Measurements from ENCODE around the gene PMPCA.

Gene PMPCA

DNA sequence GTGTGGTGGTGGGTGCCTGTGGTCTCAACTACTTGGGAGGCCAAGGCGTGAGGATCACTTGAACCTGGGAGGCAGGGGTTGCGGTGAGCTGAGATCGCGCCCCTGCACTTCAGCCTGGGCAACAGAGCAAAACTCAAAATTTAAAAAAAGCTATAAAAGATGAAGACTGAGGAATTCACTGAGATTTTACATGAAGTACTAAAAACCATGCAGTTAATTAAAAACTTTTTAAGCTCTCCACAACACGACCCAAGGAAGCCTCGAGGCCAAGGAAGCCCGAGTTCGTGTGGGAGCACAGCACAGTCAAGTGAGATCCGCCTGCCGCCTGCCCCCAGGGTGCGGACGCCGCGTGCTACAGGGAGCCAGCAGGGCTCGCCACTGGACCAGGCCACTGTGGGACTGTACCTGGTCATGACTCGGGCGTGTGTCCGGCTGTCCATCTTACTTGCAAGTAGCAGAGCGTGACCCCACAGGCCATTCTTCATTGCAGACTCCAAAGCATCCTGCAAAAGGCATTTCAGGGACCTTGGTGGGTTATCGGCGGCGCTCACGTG, 50.4 kb downstream of the PMPCA start:
- DNase-seq, result no peak

GRCh38 chr9:136462664-136463063, 52.2 kb downstream of the PMPCA start:
- no peak for DNase-seq

- DNase-seq, result no peak
These were observed 53.1 kb downstream of the PMPCA start for GRCh38 chr9:136463578-136463977.

- DNase-seq, result no peak
These were observed 53.8 kb downstream of the PMPCA start for GRCh38 chr9:136464241-136464640.

DNA sequence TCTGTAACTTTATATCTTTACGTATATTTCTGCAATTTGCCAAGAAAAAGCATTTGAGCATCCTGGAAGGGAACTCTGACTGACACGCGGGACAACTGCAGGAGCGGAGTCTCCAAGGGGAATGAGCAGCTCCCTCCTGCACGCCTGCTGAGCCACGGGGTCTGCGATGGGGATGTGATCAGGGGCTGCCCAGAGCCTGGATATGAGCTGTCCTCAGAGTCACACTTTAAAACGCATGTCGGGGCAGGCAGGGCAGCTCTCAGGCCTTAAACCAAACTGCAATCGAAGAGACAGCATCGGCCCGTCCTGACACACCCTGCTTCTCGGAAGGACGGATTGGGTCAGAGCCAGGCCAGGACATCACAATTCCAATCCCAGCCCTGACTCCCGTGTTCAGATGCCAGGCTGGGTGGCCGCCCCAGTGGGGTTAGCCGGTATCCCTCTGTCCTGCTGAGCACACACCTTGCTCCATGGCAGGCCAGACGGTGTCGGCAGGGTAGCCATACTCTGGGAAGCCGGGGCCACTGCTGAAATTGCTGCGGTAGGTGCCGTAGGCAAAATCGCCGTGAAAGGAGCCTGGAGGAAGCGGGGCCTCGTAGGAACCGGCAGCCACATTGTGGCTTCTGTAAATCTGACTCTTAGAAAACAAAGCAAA, 55.2 kb downstream of the PMPCA start:
- no peak for DNase-seq

- no peak for DNase-seq
These were observed 55.7 kb downstream of the PMPCA start for GRCh38 chr9:136466155-136466541.

- DNase-seq, result no peak
These were observed 57.3 kb downstream of the PMPCA start for GRCh38 chr9:136467766-136468165.

GRCh38 chr9:136470356-136470755, 59.9 kb downstream of the PMPCA start:
- DNase-seq, result no peak

- no peak for DNase-seq
These were observed 60.5 kb downstream of the PMPCA start for GRCh38 chr9:136470792-136471469.

DNA sequence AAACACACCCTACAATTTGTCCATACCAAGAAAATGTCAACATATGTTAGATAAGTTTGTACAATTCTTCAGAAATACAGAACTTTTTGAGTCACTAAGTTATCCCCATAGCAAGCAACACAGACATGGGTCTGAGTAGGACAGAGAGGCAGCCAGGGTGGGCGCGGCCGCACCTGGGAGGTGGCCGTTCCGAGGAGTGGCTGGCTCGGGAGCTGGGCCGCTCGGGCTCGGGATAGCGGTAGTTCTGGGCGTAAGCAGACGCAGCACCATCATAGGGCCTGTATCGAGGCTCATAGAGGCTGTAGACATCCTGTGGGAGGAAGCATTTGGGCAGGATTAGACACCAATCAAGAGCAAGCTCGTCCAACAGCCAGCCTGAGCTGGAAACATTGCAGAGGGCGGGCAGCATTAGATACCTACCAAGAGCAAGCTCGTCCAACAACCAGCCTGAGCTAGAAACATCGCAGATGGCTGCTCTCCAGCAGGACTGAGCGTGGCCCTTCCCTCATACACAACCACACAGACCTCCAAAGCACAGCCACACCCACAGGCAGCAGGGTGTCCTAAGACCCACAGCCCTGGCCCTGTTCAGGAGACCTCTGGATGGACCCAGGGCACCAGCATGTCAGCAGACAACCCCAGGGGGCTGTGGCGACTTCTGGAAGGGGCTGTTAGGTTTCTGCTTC, 61.5 kb downstream of the PMPCA start:
- no peak for DNase-seq

DNA sequence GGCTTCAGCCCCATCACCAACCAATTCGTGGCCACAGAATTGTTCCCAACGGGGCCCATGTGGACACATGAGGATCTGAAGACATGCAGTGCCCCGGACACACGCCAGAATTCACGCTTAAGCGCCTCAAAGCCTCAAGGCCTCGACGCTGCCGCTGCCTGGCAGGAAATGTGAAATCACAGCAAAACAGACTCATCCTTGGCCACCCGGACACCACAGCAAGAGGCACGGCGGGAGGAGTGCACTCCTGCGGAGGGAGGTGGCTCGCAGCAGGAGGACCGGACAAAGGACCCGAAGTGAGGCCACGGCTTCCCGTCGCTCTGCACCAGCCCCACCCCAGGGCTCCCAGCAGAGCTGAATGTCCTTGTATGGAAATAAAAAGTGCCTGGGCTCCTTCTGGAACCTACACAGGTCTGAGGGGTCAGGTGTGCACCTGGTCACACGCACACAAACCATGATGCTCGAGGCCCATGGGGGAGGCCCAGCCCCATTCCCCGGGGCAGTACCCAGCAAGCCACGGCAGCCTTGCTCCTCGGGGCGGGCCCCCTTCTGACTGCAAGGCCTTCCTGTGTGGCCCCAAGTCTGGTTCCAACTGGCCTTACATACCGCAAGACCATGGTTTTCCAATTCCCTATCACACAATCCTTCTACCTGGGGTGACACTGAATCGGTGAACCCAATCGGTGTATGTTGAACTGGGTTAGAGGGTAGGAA, 62.3 kb downstream of the PMPCA start:
- no peak for DNase-seq

DNA sequence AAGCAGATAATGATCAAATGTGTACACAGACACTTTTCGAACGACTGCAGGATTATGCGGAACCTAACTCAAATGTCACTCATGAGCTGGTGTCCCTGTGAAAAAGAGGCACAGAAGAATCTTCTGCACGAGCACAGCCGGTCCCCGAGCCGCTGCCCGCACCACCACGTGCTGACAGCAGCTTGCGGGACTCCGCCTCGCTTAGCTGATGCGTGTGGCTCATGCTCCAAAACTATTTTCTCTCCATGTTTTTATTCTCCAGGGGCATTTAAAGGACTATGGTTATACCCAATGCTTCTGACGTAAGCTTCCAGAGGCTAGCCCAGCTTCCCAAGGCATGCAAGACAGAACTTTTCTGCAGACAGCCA, 62.9 kb downstream of the PMPCA start:
- no peak for DNase-seq

All from activated CD4-positive, alpha-beta T cell treated with anti-CD3 and anti-CD28 coated beads for 4 hours (primary cell).